ENCODE measurements around the gene NR1D2. TPM values are rescaled to one million over a fixed set of nuclear protein-coding genes. Genes with fewer than 3 reads are reported as not detected.
A peak's percentile ranks its signal among the peaks of the same experiment; 100 is the strongest.

The NR1D2 gene
- total and polyA plus RNA-seq, 2 of the 13 experiments (the other 11 are each of a cell fraction or from before 2014, with no cell fraction given), result 5.3 to 8.1 TPM

GRCh38 chr3:23913873-23914743, 31.0 kb upstream of the NR1D2 start (continued):
- TF ChIP-seq CREB1 (IDR thresholded peaks at IDR 0.05), result no peak
- TF ChIP-seq CREB1 (CRISPR knock-in tag; IDR thresholded peaks at IDR 0.05), result peak; percentile 37; the same call in 1 of the 2 replicates
- no peak for TF ChIP-seq ZNF142 (CRISPR knock-in tag; IDR thresholded peaks at IDR 0.05)
- no peak for TF ChIP-seq ZNF629 (CRISPR knock-in tag; conservative IDR thresholded peaks at IDR 0.05)
- TF ChIP-seq ZNF207 (IDR thresholded peaks at IDR 0.05; ENCODE audit: borderline replicate concordance), result no peak
- TF ChIP-seq ZNF276 (CRISPR knock-in tag; IDR thresholded peaks at IDR 0.05; ENCODE audit: low read depth), result no peak
- TF ChIP-seq ZNF3 (CRISPR knock-in tag; IDR thresholded peaks at IDR 0.05), result no peak
- TF ChIP-seq ZNF770 (CRISPR knock-in tag; IDR thresholded peaks at IDR 0.05), result no peak
- peak; percentile 83 for TF ChIP-seq MAFF (IDR thresholded peaks at IDR 0.05; ENCODE audit: low read depth, low read length)
- TF ChIP-seq FOXA3 (CRISPR knock-in tag; IDR thresholded peaks at IDR 0.05), result peak; percentile 31
- TF ChIP-seq ZBTB10 (CRISPR knock-in tag; IDR thresholded peaks at IDR 0.05; ENCODE audit: borderline replicate concordance), result no peak
- TF ChIP-seq AHR (CRISPR knock-in tag; IDR thresholded peaks at IDR 0.05), result no peak
- no peak for TF ChIP-seq ISL2 (CRISPR knock-in tag; IDR thresholded peaks at IDR 0.05)

Measured in HepG2 (cell line).